A549 treated with CORT108297 at 1 μM for 4 hours (cell line): ENCODE data around the gene WDR83. TPM values are rescaled to one million over a fixed set of nuclear protein-coding genes. Genes with fewer than 3 reads are reported as not detected.

Experiments
- total RNA-seq: library from RNA; stranded (reverse); fragments of 200-300 nt; extraction: Qiagen RNA extraction; gene quantifications from 5 replicates; pipeline ENCODE4 v1.2.3, GENCODE V29; 2022

WDR83 gene
- 9.3 to 11.8 TPM (median 10.9 TPM) in 5 replicates for total RNA-seq

GRCh38 chr19:12666265-12667048, at the start of gene WDR83, which contains the start of gene MAN2B1:
WDR83 (plus strand) TSS chr19:12666807; CDS start chr19:12669791, 2,984 bp downstream.
MAN2B1 (minus strand) TSS chr19:12666742; CDS start chr19:12666701, 41 bp downstream.

GRCh38 chr19:12681074-12681987, 14.7 kb downstream of the WDR83 start, which contains the start of gene DHPS:
DHPS (minus strand) TSS chr19:12681880; CDS start chr19:12681766, 114 bp downstream.

GRCh38 chr19:12687496-12688196, 21.0 kb downstream of the WDR83 start, which contains the start of gene GNG14:
GNG14 (plus strand) TSS chr19:12687998; CDS start chr19:12688049, 51 bp downstream.

GRCh38 chr19:12696366-12697335, 30.0 kb downstream of the WDR83 start, which contains the start of gene FBXW9:
FBXW9 (minus strand) TSS chr19:12696631; CDS start chr19:12696581, 50 bp downstream.

GRCh38 chr19:12723641-12724426, 57.2 kb downstream of the WDR83 start, which contains the start of gene TNPO2:
TNPO2 (minus strand) TSS chr19:12723932; CDS start chr19:12720977, 2,955 bp downstream.

Other genes starting within 250 kb of the WDR83 start
- gene ZNF443, start 225.8 kb upstream of the WDR83 start, total RNA-seq: 0.80 to 1.1 TPM (median 0.92 TPM) in 5 replicates
- gene ZNF709, start 182.0 kb upstream of the WDR83 start, total RNA-seq: 0.05 TPM in 1 of 5 replicates, not detected in the others
- gene ZNF564, start 115.3 kb upstream of the WDR83 start, total RNA-seq: 1.3 to 2.4 TPM (median 1.9 TPM) in 5 replicates
- gene ZNF490, start 56.0 kb upstream of the WDR83 start, total RNA-seq: 0.34 to 0.89 TPM (median 0.70 TPM) in 5 replicates
- 4.8 to 5.5 TPM (median 5.3 TPM) in 5 replicates for gene ZNF791, start 55.9 kb upstream of the WDR83 start, total RNA-seq
- 15.9 to 21.9 TPM (median 21.4 TPM) in 5 replicates for gene MAN2B1, start 65 bp upstream of the WDR83 start, total RNA-seq
- 40.0 to 54.0 TPM (median 49.9 TPM) in 5 replicates for gene DHPS, start 15.1 kb downstream of the WDR83 start, total RNA-seq
- not detected in 5 replicates for gene GNG14, start 21.2 kb downstream of the WDR83 start, total RNA-seq
- 8.7 to 14.0 TPM (median 13.4 TPM) in 5 replicates for gene FBXW9, start 29.8 kb downstream of the WDR83 start, total RNA-seq
- 25.5 to 39.5 TPM (median 35.3 TPM) in 5 replicates for gene TNPO2, start 57.1 kb downstream of the WDR83 start, total RNA-seq
- gene TRIR, start 67.9 kb downstream of the WDR83 start, total RNA-seq: 160 to 199 TPM (median 197 TPM) in 5 replicates
- 67.6 to 102 TPM (median 95.8 TPM) in 5 replicates for gene GET3, start 70.7 kb downstream of the WDR83 start, total RNA-seq
- gene BEST2, start 85.0 kb downstream of the WDR83 start, total RNA-seq: 0.24 to 0.35 TPM (median 0.28 TPM) in 4 of 5 replicates, not detected in the other
- 9.8 to 12.4 TPM (median 10.8 TPM) in 5 replicates for gene HOOK2, start 108.7 kb downstream of the WDR83 start, total RNA-seq
- gene JUNB, start 124.7 kb downstream of the WDR83 start, total RNA-seq: 97.7 to 170 TPM (median 137 TPM) in 5 replicates
- gene PRDX2, start 135.0 kb downstream of the WDR83 start, total RNA-seq: 0.18 to 1.1 TPM (median 0.80 TPM) in 5 replicates
- 6.2 to 15.8 TPM (median 9.6 TPM) in 4 of 5 replicates, not detected in the other for gene THSD8, start 135.3 kb downstream of the WDR83 start, total RNA-seq
- gene RNASEH2A, start 139.8 kb downstream of the WDR83 start, total RNA-seq: 37.6 to 51.5 TPM (median 48.6 TPM) in 5 replicates
- 0.10 to 0.27 TPM (median 0.14 TPM) in 4 of 5 replicates, not detected in the other for gene RTBDN, start 167.8 kb downstream of the WDR83 start, total RNA-seq
- 1.5 to 2.0 TPM (median 1.9 TPM) in 5 replicates for gene MAST1, start 171.7 kb downstream of the WDR83 start, total RNA-seq
- gene DNASE2, start 214.6 kb downstream of the WDR83 start, total RNA-seq: 27.2 to 33.8 TPM (median 32.3 TPM) in 5 replicates
- 0.05 to 0.09 TPM (median 0.06 TPM) in 3 of 5 replicates, not detected in the others for gene KLF1, start 220.4 kb downstream of the WDR83 start, total RNA-seq
- gene GCDH, start 224.4 kb downstream of the WDR83 start, total RNA-seq: 8.8 to 10.0 TPM (median 9.4 TPM) in 5 replicates